Esophagus (tissue), 2 donors: ENCODE results near the gene ITGB4. TPM values are rescaled to one million over a fixed set of nuclear protein-coding genes. Genes with fewer than 3 reads are reported as not detected.

Experiments
- H3K27ac ChIP-seq, 2 donors: one replicate each; pipeline ENCODE4 v1.5.1; 2013; ENCODE audit warnings: low read depth in 2 of 2, mild to moderate bottlenecking in 2 of 2, inconsistent platforms in 1 of 2, low read length in 1 of 2, moderate library complexity in 1 of 2
- H3K27me3 ChIP-seq, 2 donors: one replicate each; pipeline ENCODE4 v1.6.1; 2013; ENCODE audit warnings: low read length in 2 of 2, control low read depth in 1 of 2, mild to moderate bottlenecking in 1 of 2; ENCODE audit not compliant: insufficient read depth in 2 of 2, control insufficient read depth in 1 of 2
- H3K36me3 ChIP-seq, 2 donors: one replicate each; pipeline ENCODE4 v1.6.1; 2013; ENCODE audit warnings: low read length in 1 of 2; ENCODE audit not compliant: control insufficient read depth in 2 of 2, insufficient read depth in 2 of 2
- H3K4me1 ChIP-seq, 2 donors: one replicate each; pipeline ENCODE4 v1.6.1; 2013; ENCODE audit warnings: low read length in 1 of 2; ENCODE audit not compliant: control insufficient read depth in 2 of 2, insufficient read depth in 2 of 2
- H3K4me3 ChIP-seq, 2 donors: one replicate each; pipeline ENCODE4 v1.5.1; 2013; ENCODE audit warnings: low read length in 2 of 2, mild to moderate bottlenecking in 2 of 2, low read depth in 1 of 2, moderate library complexity in 1 of 2
- H3K9me3 ChIP-seq, 2 donors: one replicate each; pipeline ENCODE4 v1.6.1; 2013; ENCODE audit warnings: mild to moderate bottlenecking in 2 of 2, low read depth in 1 of 2, low read length in 1 of 2, moderate library complexity in 1 of 2; ENCODE audit not compliant: control insufficient read depth in 2 of 2, insufficient read depth in 1 of 2
- WGBS, 2 donors: extraction: QIAGEN DNeasy Blood & Tissue Kit; methylation state at CpG; one replicate each; pipeline ENCODE4 v1.1.7; 2013; 5-methylcytosine and 5-hydroxymethylcytosine counted together
- polyA plus RNA-seq, 2 donors: library from polyadenylated mRNA; stranded (reverse); fragments of 200-250 nt; gene quantifications; one replicate each; pipeline ENCODE4 v1.2.3, GENCODE V29; 2013
- donor health status: healthy with polysubstance abuse.
- donor health status: Bipolar disorder and iron deficiency.

The ITGB4 gene
- polyA plus RNA-seq, 2 donors, result 48.4 to 63.2 TPM

- H3K27ac ChIP-seq, result no peak overlapping the region
- no peaks in the 10 kb centered on the region for H3K9me3 ChIP-seq
- WGBS, 2 donors, result 90 to 93% methylated on average over 15 to 18 of the region's 18 CpGs
- H3K4me3 ChIP-seq, result no peak overlapping the region
- peaks cover 0 to 18% of the 10 kb centered on the region in 2 donors for H3K4me1 ChIP-seq
- H3K27me3 ChIP-seq, result no peaks in the 10 kb centered on the region
- H3K36me3 ChIP-seq, result peaks cover 4 to 50% of the 10 kb centered on the region in 2 donors
Measured at GRCh38 chr17:75727391-75727790, 6.1 kb downstream of the ITGB4 start.

GRCh38 chr17:75729351-75729750 lies 8.1 kb downstream of the ITGB4 start:
- Histone ChIP-seq H3K27ac (no peak overlapping the region), H3K27me3 (no peaks in the 10 kb centered on the region), H3K4me1 (peaks cover 0 to 5% of the 10 kb centered on the region in 2 donors), H3K36me3 (peaks cover 4 to 57% of the 10 kb centered on the region in 2 donors), H3K4me3 (no peak overlapping the region), H3K9me3 (no peaks in the 10 kb centered on the region)
- WGBS, 2 donors, result 90 to 92% methylated on average over 7 of the region's 7 CpGs

GRCh38 chr17:75730065-75730464 lies 8.8 kb downstream of the ITGB4 start:
- Histone ChIP-seq H3K36me3 (peaks cover 4 to 51% of the 10 kb centered on the region in 2 donors), H3K4me3 (no peak overlapping the region), H3K4me1 (no peaks in the 10 kb centered on the region), H3K27ac (no peak overlapping the region), H3K27me3 (no peaks in the 10 kb centered on the region), H3K9me3 (no peaks in the 10 kb centered on the region)
- WGBS, 2 donors, result 78 to 79% methylated on average over 23 to 24 of the region's 24 CpGs

- Histone ChIP-seq H3K4me3 (no peak overlapping the region), H3K4me1 (no peaks in the 10 kb centered on the region), H3K27me3 (no peaks in the 10 kb centered on the region), H3K9me3 (no peaks in the 10 kb centered on the region), H3K27ac (no peak overlapping the region), H3K36me3 (peaks cover 9 to 52% of the 10 kb centered on the region in 2 donors)
- 89 to 92% methylated on average over 26 of the region's 26 CpGs for WGBS, 2 donors
Measured at GRCh38 chr17:75731086-75731715, 9.9 kb downstream of the ITGB4 start.

- Histone ChIP-seq H3K36me3 (peaks cover 9 to 58% of the 10 kb centered on the region in 2 donors), H3K27ac (no peak overlapping the region), H3K27me3 (no peaks in the 10 kb centered on the region), H3K4me3 (no peak overlapping the region), H3K4me1 (no peaks in the 10 kb centered on the region), H3K9me3 (no peaks in the 10 kb centered on the region)
- 85 to 89% methylated on average over 31 of the region's 31 CpGs for WGBS, 2 donors
Measured at GRCh38 chr17:75731716-75732498, 10.6 kb downstream of the ITGB4 start.

GRCh38 chr17:75733471-75733870 lies 12.2 kb downstream of the ITGB4 start:
- WGBS, 2 donors, result 91 to 93% methylated on average over 18 of the region's 18 CpGs

GRCh38 chr17:75734674-75735294 lies 13.5 kb downstream of the ITGB4 start:
- H3K9me3 ChIP-seq, result peaks cover 0 to 2% of the 10 kb centered on the region in 2 donors
- no peaks in the 10 kb centered on the region for H3K4me1 ChIP-seq
- WGBS, 2 donors, result 77 to 78% methylated on average over 4 of the region's 4 CpGs
- peaks cover 9 to 62% of the 10 kb centered on the region in 2 donors for H3K36me3 ChIP-seq
- H3K4me3 ChIP-seq, result no peak overlapping the region
- H3K27ac ChIP-seq, result no peak overlapping the region
- no peaks in the 10 kb centered on the region for H3K27me3 ChIP-seq

More at GRCh38 chr17:75733471-75733870, 12.2 kb downstream of the ITGB4 start:
- no peaks in the 10 kb centered on the region for H3K9me3 ChIP-seq
- H3K4me1 ChIP-seq, result no peaks in the 10 kb centered on the region
- H3K27ac ChIP-seq, result no peak overlapping the region
- no peak overlapping the region for H3K4me3 ChIP-seq
- no peaks in the 10 kb centered on the region for H3K27me3 ChIP-seq
- H3K36me3 ChIP-seq, result peaks cover 9 to 58% of the 10 kb centered on the region in 2 donors

GRCh38 chr17:75736173-75736835 lies 15.0 kb downstream of the ITGB4 start:
- no peak overlapping the region for H3K27ac ChIP-seq
- H3K4me1 ChIP-seq, result no peaks in the 10 kb centered on the region
- no peak overlapping the region for H3K4me3 ChIP-seq
- H3K27me3 ChIP-seq, result no peaks in the 10 kb centered on the region
- peaks cover 0 to 2% of the 10 kb centered on the region in 2 donors for H3K9me3 ChIP-seq
- peaks cover 6 to 63% of the 10 kb centered on the region in 2 donors for H3K36me3 ChIP-seq
- WGBS, 2 donors, result 87 to 90% methylated on average over 26 of the region's 26 CpGs
